HG03460 (cell line): ENCODE measurements around the gene C8A.

Experiments used
- ATAC-seq: cut with Tn5 transposase; IDR thresholded peaks from one replicate; pipeline ENCODE4 v1.9.1; 2021; ENCODE audit not compliant: unreplicated experiment

Gene C8A

DNA sequence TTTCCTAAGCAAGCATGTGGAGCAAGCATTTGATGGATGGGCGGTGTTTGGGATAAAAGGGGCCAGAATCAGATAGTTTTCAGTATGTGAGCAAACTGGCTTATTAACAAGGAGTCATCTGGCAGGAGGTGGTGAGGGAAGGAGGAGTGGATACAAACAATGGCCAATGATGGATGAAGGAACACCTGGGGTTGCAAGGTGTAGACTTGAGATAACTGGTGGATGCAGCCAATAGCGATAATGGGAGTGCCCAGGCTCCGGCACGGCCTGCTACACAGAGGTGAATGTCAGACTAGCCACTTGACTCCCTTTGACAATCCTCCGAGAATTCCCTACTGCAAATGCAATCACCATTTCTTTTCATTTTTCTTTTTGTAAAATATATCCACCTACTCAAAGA, 69.5 kb downstream of the C8A start:
- ATAC-seq = no peak

DNA sequence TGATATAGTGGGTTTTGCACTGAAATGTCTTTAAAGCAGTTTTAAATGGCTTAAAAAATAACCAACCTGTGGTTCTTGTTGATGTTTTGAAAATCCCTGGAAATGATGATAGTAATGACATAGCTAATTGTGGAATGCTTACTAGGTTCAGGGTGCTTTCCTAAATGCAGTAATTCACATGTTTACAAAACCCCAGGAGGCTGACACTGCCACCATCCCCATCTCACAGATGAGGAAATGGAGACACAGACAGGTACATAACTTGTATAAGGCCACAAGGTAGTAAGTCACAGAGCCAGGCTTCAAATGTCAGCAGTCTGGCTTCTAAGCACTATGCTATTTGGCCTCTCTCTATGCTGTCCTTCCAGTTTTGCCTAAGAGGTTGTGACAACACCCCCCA, 70.6 kb downstream of the C8A start:
- no peak for ATAC-seq

DNA sequence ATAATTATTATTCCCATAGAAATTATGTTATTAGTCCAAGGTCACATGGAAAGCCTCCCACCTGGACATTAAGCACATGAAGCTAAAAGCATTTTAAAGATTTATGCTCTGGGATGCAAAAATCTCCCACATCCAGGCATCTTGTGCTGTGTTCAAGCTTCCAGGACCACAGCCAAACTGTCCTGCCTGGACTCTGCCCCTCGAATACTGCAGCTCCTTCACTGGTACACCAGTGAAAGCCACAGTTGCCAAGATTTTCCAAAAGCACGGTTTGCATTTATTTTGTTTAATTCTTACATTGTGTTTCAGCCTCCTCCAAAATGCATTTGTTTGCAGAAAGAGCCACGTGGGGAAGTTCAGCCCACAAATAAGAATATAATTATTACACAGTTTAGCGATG, 72.6 kb downstream of the C8A start:
- no peak for ATAC-seq

DNA sequence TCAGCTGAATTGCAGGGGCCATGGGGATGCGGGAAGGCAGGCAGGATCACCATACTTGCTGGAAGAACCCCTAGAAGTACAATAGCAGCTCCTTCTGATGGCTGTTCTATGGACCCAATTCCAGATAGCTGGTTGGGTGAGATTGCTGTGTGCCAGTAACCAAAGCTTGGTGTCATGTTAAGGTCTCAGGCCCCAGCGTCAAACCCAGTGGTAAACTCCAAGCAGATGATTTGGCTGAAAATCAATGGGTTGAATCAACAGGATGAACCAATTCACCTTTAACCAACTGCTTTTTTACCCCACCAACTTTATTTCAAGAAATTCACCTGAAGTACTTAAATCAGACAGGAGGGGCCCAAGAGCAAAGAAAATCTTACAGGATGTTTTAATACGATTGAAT, 73.4 kb downstream of the C8A start:
- ATAC-seq = no peak

DNA sequence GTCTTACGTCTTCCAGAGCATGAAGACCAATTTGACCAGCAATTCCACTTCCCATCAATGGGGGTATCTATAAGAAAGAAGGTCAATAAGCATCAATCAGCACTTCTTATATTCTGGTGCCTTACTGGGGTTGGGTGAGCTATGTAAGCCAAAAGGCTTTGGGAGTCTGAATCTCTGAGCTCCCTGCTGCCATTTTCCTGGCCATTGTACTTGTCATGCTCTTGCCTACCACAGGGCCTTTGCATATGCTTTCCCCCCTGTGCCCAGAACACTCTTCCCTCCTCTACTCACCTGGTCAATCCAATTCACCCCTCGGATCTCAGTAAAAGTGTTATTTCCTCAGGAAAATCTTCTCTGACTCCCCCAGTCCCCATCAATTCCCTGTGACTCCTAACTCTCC, 74.9 kb downstream of the C8A start:
- ATAC-seq = no peak

DNA sequence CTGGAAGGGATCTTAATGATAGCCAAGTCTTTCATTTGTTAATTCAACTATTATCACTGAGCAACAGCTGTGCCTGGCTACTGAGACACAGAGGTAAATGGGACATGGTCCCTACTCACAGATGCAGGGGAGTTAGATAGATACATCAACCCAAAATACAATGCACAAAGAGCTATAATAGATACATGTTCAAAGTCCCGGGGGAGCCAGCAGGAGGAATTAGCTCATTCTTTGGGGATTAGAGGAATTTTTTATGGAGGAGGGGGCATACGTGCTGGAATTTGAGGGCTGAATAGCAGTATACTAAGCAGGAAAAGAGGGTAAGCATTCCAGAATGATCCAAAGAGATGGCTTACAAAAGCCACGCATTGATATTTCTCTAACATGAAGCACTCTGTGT, 76.6 kb downstream of the C8A start:
- no peak for ATAC-seq

DNA sequence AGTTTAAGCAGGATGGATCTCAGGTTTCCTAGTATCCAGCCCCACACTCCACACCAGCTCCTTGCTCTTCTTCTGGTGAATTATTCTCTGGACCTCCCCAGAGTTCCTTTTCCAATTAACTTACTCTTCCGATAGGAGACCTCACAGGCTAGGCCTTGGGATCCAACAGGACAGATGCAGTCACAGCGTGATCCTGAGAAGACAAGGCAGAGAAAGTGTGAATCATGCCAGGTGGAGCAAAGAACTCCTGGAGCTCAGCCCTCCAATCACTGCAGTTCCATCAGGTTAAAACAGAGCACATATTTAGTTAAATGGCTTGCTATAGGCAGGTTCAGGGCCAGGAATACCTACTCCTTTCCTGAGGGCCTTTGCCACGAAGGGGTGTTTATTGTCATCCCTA, 77.1 kb downstream of the C8A start:
- no peak for ATAC-seq

DNA sequence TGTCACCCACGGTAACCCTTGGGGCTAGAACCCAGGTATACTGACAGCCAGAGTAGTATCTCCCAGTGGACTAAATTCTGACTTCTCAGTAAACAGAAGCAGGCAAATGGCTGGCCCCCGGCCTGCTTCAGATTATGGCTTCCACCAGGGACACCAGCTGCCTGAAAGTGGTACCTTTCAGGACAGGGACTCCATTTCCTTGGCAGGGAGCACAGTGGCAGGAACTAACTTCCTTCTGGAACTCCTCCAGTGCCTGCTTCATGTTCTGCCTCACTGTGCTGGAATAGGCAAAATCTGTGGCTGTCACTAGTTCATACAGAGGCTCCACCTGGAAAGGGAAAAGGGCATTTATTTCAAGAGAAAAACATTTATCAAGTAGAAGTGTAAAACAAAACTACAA, 78.6 kb downstream of the C8A start:
- no peak for ATAC-seq

DNA sequence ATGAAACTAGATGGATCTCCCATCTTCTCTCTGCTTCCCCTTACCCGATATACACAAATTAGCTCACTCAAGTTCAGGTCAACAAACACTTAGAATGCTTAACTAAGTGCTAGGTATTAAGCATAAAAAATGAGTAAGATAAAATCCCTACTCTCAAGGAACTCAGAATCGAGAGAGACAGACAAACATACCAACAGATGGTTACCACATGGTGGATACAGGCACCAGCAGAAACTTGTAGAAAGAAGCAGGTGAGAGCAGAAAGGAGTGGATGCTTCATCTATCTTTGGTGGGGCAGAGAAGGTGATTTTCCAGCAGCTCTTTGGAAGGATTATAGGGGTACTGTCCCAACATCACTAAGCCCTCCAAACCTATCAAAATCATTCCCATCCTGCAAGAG, 79.0 kb downstream of the C8A start:
- ATAC-seq = no peak

DNA sequence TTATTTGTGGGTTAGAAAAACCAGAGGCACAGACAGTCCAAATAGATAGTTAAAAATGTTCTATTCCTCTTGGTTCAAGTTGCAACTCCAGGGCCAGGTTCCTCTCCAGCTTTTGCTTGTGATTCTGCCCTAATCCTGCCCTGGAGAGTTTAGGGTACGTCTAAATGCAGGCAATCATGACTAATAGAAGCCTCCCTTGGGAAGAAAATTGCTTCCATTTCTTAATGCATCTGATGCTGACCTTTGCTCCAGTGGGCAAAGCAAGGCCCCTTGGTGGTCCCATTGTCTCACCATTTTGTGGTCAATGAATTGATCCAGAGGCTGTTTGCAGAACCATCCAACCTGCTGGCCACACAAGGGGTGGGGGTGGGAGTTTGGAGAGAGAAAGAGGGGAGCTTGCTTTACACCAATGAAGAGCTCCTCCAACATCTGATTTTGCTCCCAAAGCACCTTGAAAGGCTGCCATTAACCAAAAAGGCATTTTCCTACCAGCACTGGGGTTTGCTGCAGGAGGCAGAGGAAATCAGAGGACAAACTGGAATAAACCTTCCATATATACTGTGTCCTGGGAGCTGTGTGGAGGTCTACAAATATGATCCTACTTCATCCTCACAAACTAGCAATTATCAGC, 79.9 kb downstream of the C8A start:
- ATAC-seq = no peak

DNA sequence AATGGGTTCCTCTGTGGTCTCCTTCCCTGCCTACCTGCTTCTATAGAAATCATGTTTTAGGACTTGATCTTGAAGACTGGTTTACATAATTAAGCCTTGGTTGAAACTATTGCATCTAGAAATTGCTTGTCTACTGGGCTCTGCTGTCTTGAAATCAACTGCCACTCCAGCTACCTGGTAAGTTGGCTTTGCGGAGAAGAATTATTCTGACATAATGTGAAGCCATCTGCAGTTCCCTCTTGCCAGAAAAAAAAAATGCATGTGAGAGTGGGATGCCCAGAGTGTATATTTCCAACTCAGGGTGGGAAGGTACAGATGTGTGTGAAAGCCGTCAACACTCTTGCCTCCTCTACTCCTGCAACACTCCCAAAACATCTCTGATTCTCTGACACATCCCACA, 84.0 kb downstream of the C8A start:
- ATAC-seq = no peak

DNA sequence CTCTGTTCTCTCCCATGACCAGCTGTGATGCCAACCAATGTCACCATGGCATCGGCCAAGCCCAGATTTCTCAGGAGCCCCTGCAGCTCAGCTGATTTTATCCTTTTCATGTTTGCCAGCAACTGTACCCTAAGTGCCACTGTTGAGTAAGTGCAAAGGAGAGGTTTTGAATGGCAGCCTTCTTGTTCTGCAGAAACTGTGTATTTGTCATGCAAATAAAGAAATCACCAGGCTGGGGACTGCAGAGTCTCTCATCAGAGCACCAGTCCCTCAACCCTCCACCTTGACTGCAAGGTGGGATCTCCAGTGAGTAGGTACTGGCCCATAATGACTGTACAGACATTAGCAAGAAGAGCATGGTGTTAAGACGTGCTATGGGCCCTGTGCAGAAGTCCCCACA, 84.6 kb downstream of the C8A start:
- no peak for ATAC-seq

DNA sequence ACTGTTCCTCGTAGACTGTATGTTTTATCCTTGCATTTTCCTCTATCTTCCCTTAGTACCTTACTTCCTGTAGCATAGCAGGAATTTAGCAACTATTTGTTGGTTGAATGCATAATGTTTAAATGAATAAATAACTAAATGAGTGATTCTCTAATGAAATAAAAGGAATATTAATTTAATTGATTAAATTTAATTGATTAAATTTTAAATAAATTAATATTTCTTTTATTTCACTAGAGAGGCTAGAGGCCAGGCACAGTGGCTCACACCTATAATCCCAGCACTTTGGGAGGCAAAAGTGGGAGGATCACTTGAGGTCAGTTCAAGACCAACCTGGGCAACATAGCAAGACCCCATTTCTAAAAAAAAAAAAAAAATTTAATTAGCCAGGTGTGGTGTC, 85.4 kb downstream of the C8A start:
- no peak for ATAC-seq

DNA sequence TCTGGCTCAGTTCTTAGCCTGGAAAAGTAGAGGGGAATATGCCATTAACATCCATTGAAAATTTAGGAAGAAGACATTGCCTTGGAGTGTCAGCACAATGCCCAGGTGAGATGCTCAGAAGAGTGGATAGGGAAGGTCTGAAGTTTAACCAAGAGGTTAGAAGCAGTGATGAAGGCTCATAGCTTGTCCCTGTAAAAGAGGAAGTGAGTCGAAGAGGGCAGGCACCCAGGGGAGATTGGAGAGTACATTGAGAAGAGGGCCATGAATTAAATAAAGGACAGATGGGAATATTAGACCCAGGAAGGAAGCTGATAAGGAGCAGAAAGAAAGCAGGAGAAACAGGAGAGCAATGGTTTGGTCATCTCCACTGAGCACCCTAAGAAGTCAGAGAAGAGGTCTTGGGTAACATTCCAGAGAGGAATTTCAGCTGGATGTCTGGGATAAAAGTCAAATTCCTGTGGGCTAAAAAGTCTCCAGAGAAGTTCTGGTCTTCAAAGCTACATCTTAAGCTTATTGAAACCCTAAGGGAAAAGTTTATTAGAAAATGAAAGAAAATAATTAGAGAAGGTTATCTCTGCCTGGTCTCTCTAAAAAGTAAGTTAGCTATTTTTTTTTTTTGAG, 93.9 kb downstream of the C8A start:
- ATAC-seq = no peak

DNA sequence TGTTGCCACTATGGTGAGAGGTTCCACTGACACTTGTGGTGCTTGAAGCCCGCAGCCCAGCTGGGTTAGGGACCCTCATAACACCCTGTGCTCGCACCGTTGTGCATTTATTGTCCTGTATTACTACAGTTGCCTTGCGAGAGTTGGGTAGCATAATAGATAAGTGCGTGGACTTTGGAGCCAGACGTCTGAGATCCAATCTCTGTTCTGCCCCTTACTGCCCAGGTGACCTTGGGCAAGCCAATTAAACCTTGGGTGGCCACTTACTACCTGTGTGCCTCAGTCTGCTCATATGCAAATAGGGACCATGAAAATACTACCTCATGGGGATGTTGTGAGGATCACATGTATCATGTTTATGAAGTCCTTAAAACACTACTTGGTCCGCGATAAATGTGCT, 97.9 kb downstream of the C8A start:
- no peak for ATAC-seq

DNA sequence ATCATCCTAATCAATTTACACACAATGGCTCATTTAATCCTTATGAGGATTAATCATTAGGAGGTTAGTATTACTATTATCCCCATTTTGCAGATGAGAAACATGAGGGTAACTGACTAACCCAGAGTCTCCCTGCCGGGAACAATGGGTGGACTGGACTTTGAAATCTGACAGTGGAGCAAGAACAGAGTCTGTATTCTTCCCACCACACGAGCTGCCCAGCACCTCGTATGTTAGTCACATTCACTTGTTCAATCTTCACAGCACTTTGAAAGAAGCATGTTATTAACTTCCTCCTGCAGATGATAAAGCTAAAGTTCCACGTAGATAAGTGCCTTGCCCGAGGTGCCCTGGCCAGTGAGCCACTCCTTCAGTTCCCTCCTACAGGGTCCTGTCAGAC, 98.8 kb downstream of the C8A start:
- ATAC-seq = no peak

DNA sequence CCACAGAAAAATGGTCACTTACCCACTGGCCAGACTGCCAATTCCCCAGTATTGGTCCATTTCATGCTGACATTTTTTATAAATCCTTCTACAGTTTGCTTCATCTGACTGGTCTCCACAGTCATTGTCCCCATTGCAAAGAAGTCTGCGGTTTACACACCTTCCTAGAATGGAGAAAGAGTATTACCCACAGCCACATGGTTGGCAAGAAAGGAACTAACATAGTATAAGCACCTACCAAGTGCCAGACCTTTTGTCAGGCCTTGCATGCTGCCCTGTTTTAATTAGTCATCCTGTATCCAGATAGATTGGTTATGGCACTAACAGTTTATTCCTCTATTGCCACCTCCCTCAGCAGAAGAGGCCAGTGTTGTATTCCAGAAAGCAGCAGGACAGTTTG, 100.1 kb downstream of the C8A start:
- no peak for ATAC-seq

DNA sequence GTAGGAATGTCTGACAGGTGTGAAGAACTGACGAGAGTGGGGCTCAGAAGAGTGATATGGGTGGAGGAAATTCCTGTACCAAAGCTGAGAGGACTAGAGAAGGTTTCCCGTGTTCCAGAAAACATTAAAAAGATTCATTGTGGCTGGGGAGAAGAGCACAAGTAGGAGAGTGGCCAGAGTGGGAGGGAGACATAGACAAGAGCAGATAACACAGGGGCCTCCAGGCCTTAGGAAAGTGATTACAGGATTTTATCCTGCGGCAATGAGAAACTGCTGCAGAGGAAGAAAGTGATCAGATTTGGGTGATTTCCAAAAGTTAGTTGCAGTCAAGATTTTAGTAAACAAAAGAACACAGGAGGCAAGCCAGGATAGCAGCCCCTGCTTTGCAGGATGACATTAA, 103.3 kb downstream of the C8A start:
- ATAC-seq = no peak

DNA sequence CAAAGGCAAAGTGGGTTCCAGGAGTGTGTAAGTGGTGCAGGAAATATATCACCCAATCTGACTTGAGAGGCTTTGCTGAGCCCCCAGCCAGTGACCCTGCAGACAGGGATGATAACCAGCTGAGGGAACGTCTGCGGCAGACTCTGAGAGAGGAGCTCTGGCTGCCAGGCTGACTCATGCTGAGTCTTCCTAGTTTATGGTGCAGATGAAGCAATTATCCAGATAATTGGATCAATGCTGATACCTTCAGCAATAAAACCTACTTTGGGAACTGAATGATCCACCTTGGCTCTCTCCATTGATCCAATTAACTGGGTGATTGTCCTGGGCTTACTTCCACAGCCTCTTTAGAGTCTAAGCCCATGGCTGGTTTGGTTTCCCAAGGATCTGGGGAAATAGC, 103.9 kb downstream of the C8A start:
- ATAC-seq = no peak

DNA sequence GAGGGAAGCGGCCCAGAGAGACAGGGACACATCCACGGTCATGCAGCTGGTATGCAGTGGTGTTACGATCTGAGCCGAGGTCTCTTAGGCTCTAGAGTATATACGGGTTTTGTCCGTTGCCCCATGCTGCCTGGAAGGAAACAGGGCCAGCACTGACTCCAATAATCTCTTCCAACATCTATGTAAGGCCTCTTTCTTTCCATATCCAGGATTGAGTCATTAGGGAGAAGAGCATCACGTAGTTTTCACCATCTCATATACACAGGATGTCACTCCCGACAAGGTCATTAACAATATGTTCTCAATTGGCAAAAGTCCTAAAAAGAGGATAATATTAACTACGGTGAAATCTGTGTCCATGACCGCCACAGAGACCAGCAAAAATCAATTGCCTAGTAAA, 106.8 kb downstream of the C8A start:
- no peak for ATAC-seq

DNA sequence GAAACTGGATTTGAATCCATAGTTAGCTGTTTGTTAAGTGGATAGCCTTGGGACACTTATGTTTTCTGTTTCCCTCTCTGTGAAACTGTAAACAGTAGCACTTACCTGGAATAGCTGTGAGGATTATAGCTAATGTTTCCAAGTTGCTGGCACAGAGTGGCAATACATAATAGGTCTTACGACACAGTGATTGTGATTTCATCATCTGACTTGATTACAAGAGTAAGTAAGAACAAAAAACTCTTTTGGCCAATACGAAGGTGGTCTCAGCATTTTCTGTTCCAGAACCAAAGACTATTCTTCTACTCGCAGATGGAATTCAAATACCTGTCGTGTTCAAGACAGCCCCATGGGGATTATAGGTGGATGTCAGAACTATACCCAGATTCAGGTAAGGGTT, 109.1 kb downstream of the C8A start:
- ATAC-seq = no peak

DNA sequence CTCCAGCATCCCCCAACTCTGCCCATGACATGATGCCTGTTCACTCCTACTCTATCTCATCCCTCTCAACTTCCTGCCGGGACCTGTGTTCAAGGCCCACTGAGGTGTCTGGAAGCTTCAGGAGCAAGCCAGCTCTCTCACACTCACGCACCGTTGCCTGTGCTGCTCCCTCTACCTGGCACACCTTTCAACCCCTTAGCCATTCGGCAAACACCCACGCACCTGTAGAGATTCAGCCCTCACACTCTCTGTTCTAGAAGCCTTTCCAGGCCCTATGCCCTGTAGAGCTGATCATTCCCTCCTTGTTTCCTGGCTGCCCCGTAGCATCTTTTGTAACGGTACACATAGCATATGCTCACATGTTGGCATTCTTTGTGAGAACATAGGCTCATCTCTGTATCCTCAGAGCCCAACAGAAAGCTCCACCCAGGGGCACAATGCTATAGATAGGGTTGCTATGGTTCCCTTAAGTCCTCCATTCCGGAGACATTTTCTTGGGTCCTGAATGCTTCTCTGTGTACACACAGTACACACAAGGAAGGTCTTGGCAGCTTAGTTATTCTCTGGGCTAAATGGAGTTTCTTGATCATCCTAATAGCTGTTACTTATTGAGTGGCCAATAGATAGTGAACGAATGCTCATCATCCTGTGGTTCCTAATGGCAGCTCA, 109.9 kb downstream of the C8A start:
- ATAC-seq = no peak

DNA sequence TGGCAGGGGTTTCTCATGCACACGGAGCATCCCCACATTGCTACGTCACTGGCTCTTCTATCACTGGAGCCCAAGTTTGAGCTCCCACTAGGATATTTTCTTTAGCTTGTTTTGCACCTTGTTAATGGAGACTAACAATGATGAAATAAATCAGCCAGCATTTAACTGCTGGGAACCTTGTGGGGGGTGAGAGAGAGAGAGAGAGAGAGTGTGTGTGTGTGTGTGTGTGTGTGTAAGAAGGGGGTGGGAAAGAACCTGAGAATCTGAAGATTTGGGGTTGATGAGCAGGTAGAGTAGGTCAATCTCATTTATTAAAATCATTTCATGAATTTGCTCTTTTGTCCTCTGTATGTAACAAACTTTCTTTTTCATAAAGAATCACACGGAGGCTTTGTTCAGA, 110.6 kb downstream of the C8A start:
- no peak for ATAC-seq
